Measurements from ENCODE around the gene EPHB3.

Gene EPHB3

GRCh38 chr3:184599143-184599542, 37.6 kb downstream of the EPHB3 start:
- Mint-ChIP-seq H3K36me3 (ENCODE audit: low read depth) (no peaks in the 10 kb centered on the region), H3K4me1 (ENCODE audit: low read depth) (no peaks in the 10 kb centered on the region), H3K27ac (no peak overlapping the region), H3K27me3 (ENCODE audit: low read depth) (peaks cover 36% of the 10 kb centered on the region), H3K4me3 (no peak overlapping the region), H3K9me3 (no peaks in the 10 kb centered on the region)
- DNase-seq (ENCODE audit: low spot score): no peak

- no peaks in the 10 kb centered on the region for H3K9me3 Mint-ChIP-seq
- no peaks in the 10 kb centered on the region for H3K4me1 Mint-ChIP-seq (ENCODE audit: low read depth)
- H3K27me3 Mint-ChIP-seq (ENCODE audit: low read depth): peaks cover 50% of the 10 kb centered on the region
- no peak for DNase-seq (ENCODE audit: low spot score)
- no peak overlapping the region for H3K4me3 Mint-ChIP-seq
- no peaks in the 10 kb centered on the region for H3K36me3 Mint-ChIP-seq (ENCODE audit: low read depth)
- H3K27ac Mint-ChIP-seq: no peak overlapping the region
Observed at GRCh38 chr3:184600685-184601377, 39.2 kb downstream of the EPHB3 start.

DNA sequence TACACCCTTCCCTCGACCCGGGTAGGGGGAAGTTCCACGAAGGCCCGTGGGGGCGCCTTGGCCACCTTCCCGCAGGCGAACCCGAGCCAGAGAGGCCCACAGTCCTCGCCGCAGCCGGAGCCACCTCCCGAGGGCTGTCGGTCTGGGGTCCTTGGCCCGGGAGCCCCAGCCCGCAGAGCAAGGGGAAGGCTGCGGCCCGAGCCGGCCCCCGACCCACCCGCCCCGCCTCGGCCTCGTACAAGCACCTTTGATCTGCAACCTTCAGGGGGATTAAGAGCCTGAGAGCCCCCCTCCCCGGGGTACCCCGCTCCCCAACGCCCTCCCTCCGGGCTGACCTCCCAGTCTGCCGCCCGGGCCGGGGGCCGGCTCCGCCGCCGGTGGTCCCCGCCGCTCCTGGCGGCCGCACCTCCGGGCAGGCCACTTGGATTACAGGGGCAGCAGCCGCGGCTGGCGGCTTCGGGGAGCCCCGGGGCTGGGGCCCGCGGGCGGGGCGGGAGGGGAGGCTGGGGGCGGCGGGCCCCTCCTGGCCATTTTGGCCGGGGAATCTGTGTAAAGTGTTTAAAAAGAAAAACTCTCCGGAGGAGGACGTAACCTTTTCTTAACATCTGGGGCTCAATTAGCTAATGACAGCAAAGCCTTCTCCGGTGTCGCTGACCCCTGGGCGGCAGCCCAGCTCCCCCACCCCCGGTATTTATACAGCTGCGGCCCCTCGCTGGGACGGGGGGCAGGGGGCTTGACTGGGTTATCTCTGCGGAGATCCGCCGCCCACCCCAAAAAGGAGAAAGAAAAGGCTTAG, 40.2 kb downstream of the EPHB3 start:
- no peaks in the 10 kb centered on the region for H3K4me1 Mint-ChIP-seq (ENCODE audit: low read depth)
- peaks cover 58% of the 10 kb centered on the region for H3K27me3 Mint-ChIP-seq (ENCODE audit: low read depth)
- H3K36me3 Mint-ChIP-seq (ENCODE audit: low read depth): no peaks in the 10 kb centered on the region
- DNase-seq (ENCODE audit: low spot score): no peak
- no peak overlapping the region for H3K27ac Mint-ChIP-seq
- no peaks in the 10 kb centered on the region for H3K9me3 Mint-ChIP-seq
- no peak overlapping the region for H3K4me3 Mint-ChIP-seq

DNA sequence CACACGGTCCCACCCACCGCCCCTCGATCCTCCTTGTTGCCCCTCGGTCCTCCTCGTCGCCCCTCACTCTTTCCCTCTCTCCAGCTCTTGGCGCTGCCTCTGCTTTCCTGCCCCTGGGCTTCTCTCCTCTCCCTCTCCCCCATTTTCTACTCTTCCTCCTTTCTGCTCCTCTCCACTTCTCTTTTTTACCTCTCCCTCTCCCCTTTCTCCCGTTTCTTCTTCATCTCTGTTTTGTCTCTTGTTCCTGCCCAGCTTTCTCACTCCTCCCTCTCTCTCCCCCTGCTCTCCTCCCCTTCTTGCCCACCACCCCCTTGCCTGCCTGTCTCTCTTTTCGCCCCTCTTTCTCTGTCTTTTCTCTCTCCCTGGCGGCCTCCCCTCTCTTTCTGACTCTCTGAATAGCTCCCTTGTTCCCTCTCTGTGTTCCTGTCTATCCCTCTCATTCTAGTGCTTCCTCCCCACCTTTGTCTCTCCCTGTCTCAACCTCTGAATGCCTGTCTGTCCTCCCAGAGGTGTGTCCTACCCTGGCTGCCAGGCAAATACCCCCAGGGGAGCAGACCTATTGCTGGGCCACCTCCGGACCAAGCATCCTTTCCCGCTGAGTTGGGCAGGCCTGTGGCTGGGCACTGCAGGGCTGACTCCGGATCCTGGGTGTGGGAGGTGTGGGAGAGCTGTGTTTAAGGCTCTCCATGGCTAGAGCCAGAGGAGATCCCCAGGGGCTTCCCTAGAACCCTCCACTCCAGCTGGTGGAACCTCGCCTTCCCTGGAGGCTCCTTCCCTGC, 41.0 kb downstream of the EPHB3 start:
- no peaks in the 10 kb centered on the region for H3K4me1 Mint-ChIP-seq (ENCODE audit: low read depth)
- no peak overlapping the region for H3K27ac Mint-ChIP-seq
- DNase-seq (ENCODE audit: low spot score): no peak
- H3K4me3 Mint-ChIP-seq: no peak overlapping the region
- H3K27me3 Mint-ChIP-seq (ENCODE audit: low read depth): peaks cover 63% of the 10 kb centered on the region
- H3K36me3 Mint-ChIP-seq (ENCODE audit: low read depth): no peaks in the 10 kb centered on the region
- H3K9me3 Mint-ChIP-seq: no peaks in the 10 kb centered on the region

GRCh38 chr3:184603151-184604030, 41.8 kb downstream of the EPHB3 start:
- Mint-ChIP-seq H3K27me3 (ENCODE audit: low read depth) (peaks cover 63% of the 10 kb centered on the region), H3K9me3 (no peaks in the 10 kb centered on the region), H3K4me3 (no peak overlapping the region), H3K36me3 (ENCODE audit: low read depth) (no peaks in the 10 kb centered on the region), H3K4me1 (ENCODE audit: low read depth) (peaks cover 3% of the 10 kb centered on the region), H3K27ac (no peak overlapping the region)
- DNase-seq (ENCODE audit: low spot score): no peak

- Mint-ChIP-seq H3K27me3 (ENCODE audit: low read depth) (peaks cover 63% of the 10 kb centered on the region), H3K4me3 (no peak overlapping the region), H3K4me1 (ENCODE audit: low read depth) (peaks cover 3% of the 10 kb centered on the region), H3K9me3 (no peaks in the 10 kb centered on the region), H3K36me3 (ENCODE audit: low read depth) (no peaks in the 10 kb centered on the region), H3K27ac (no peak overlapping the region)
- no peak for DNase-seq (ENCODE audit: low spot score)
Observed at GRCh38 chr3:184604039-184604601, 42.5 kb downstream of the EPHB3 start.

DNA sequence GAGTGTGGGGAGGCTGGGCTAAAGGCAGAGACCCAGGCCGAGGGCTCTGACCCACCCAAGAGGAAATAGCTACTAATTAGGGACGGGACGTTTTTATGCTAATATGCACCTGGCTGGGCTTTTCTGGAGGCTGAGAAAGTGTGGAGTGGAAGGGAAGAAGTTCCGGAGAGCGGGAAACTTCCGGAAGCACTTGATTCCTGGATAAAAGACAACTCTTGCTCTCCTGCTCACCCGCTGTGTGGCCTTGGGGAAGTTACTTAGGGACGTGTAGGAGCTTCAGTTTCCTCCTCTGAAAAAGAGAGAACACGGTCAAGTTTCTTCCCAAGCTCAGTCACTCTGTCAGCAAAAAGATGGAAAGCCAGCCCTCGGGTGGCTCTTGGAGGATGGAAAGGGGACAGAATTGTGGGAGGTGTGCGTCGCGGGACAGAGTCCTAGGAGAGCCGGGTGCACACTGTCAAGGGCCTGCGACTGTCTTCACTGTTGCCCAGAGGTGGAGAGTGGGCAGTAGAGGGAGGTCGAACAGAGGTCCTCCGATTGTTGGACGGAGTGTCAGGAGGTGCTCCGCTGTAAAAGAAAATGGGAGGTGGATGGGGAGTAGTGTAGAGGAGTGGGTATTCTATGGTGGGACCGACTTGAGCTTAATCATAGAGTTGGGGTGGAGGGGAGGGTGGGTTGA, 43.2 kb downstream of the EPHB3 start:
- Mint-ChIP-seq H3K27ac (no peak overlapping the region), H3K27me3 (ENCODE audit: low read depth) (peaks cover 62% of the 10 kb centered on the region), H3K4me1 (ENCODE audit: low read depth) (peaks cover 3% of the 10 kb centered on the region), H3K4me3 (no peak overlapping the region), H3K36me3 (ENCODE audit: low read depth) (no peaks in the 10 kb centered on the region), H3K9me3 (no peaks in the 10 kb centered on the region)
- DNase-seq (ENCODE audit: low spot score): no peak

- Mint-ChIP-seq H3K4me3 (no peak overlapping the region), H3K36me3 (ENCODE audit: low read depth) (no peaks in the 10 kb centered on the region), H3K4me1 (ENCODE audit: low read depth) (peaks cover 3% of the 10 kb centered on the region), H3K9me3 (no peaks in the 10 kb centered on the region), H3K27ac (no peak overlapping the region), H3K27me3 (ENCODE audit: low read depth) (peaks cover 33% of the 10 kb centered on the region)
- DNase-seq (ENCODE audit: low spot score): no peak
Observed at GRCh38 chr3:184608209-184608608, 46.6 kb downstream of the EPHB3 start.

DNA sequence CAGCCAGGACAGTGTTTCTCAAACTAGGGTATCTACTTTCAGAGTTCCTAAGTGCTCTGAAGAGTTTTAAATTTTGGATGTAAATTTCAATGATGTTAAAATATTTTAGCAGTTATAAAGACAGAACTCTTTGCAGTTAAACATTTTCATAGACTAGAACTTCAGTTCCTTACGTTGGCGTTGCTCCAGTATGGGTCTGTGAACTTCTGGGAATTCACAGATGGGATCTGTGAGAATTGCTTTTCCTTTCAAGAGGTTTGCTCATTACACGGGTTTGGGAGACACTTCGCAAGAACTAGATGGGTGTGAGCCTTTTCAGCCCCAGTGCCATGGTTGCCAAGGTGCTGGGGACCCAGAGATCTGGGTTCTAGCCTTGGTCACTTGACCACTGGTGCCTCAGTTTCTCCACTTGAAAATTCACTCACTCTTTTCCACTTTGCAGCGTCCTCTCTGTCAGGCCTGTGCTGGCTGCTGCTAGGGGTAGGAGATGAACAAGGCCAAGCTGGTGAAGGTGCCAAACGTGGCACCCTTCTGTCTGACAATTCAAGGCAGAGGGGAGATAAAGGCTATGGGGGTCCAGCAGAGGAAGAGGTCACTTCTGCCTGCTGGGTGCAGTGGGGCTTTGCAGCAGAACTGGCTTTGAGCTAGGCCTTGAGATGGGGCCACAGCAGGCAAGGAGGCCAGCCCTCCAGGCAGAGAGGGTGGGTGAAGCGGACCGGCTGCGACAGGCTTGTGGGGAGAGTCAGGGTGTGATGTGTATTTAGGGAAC, 48.1 kb downstream of the EPHB3 start:
- Mint-ChIP-seq H3K27me3 (ENCODE audit: low read depth) (peaks cover 25% of the 10 kb centered on the region), H3K9me3 (no peaks in the 10 kb centered on the region), H3K4me1 (ENCODE audit: low read depth) (peaks cover 3% of the 10 kb centered on the region), H3K27ac (no peak overlapping the region), H3K4me3 (no peak overlapping the region), H3K36me3 (ENCODE audit: low read depth) (no peaks in the 10 kb centered on the region)
- DNase-seq (ENCODE audit: low spot score): no peak

DNA sequence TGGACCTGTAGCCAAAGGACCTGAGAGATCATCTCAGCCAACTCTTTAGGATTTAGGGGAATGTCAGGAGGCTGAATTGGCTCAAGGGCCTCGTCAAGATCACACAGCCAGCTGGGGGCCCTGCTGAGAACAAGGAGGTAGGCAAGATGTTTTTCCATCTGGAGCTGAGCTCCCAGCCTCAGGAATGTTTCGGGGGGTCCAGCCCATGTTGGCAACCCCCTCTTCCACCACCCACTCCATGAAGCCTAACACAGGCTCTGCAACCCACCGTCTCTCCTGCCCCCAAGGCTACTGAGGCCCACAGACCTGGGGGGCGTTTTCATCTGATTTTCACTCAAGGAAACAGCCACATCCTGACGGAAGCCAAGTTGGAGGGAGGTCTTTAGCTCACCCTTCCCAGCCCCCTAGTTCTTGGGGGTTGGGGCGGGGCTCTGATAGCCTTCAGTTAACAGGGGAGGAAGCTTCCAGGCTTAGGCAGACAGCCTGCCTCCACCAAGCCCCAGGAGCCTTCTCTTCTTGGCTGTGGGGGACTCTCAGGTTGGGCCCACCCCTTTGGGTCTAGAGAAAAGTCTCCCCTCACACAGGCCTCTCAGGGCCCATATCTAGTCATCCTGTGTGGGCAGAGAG, 48.8 kb downstream of the EPHB3 start:
- H3K27ac Mint-ChIP-seq: no peak overlapping the region

DNA sequence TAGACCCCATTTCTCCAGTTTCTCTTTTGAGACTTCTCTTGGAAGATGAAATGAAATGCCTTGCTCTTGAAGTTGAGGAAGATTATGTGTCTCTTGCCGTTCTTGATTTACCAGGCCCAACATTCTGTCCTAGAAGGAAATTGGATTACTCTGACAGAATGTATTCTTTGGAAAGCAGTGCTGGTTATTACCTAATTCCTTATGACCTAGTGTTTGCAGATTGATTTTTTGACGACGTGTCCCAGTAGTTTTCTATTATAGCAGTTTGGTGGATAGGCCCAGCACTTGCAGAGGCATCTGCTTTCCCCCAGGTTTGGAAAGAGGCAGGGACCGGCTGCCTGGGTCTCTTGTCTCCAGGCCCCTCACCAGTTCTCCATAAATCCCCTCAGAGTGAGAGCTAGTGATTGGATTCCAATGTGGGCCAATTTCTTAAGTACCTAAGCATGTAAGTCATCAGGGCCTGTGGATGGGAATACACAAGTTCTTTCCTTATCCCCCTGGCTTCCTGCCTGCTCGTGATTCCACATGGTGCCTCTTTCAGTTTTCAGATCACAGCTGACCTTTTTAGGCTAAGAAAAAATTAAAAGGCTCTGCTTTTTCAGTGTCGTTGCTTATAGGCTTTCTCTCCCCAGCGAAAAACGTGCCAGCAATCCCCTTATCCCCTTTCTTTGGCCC, 50.2 kb downstream of the EPHB3 start:
- Mint-ChIP-seq H3K27ac (no peak overlapping the region), H3K36me3 (ENCODE audit: low read depth) (no peaks in the 10 kb centered on the region), H3K9me3 (no peaks in the 10 kb centered on the region), H3K4me3 (no peak overlapping the region), H3K4me1 (ENCODE audit: low read depth) (peaks cover 3% of the 10 kb centered on the region), H3K27me3 (ENCODE audit: low read depth) (peaks cover 19% of the 10 kb centered on the region)
- DNase-seq (ENCODE audit: low spot score): no peak

More for the DNA sequence above, 48.8 kb downstream of the EPHB3 start:
- H3K4me1 Mint-ChIP-seq (ENCODE audit: low read depth): peaks cover 3% of the 10 kb centered on the region
- no peak for DNase-seq (ENCODE audit: low spot score)
- H3K9me3 Mint-ChIP-seq: no peaks in the 10 kb centered on the region
- H3K36me3 Mint-ChIP-seq (ENCODE audit: low read depth): no peaks in the 10 kb centered on the region
- no peak overlapping the region for H3K4me3 Mint-ChIP-seq
- H3K27me3 Mint-ChIP-seq (ENCODE audit: low read depth): peaks cover 21% of the 10 kb centered on the region
